Caco-2 (cell line): ENCODE data around the gene SIAH2. TPM values are rescaled to one million over a fixed set of nuclear protein-coding genes. Genes with fewer than 3 reads are reported as not detected.

Experiments
- BruUV-seq: library from RNA; stranded (reverse); fragments of 400-500 nt; replicated peaks from 2 replicates; lab custom pipeline; 2021; lab: Mats Ljungman, UMichigan
- CTCF ChIA-PET: fragments of 300-600 bp; sonication (Branson Sonifier 250); formaldehyde crosslinking; loops from one replicate; lab custom pipeline; 2022; ENCODE audit warnings: antibody characterized with exemption; lab: Charles Lee
- POLR2A ChIA-PET: fragments of 300-600 bp; sonication (Branson Sonifier 250); formaldehyde crosslinking; loops from one replicate; lab custom pipeline; 2022; ENCODE audit warnings: antibody characterized with exemption; lab: Charles Lee
- DNase-seq, 2 experiments: peaks; one replicate each; pipeline versions ENCODE4 v3.0.0 to v3.0.0-alpha.2; 2020 to 2022
- H3K27me3 ChIP-seq: replicated peaks from 2 replicates; pipeline ENCODE4 v1.6.0; 2011; ENCODE audit warnings: low read length; ENCODE audit not compliant: control insufficient read depth, insufficient read depth
- H3K36me3 ChIP-seq: 2 replicates; pipeline ENCODE4 v1.5.1; 2011; ENCODE audit warnings: low read length; ENCODE audit not compliant: control insufficient read depth, insufficient read depth
- H3K4me1 ChIP-seq: fragments of 250-450 bp; sonication (Bioruptor Pico); 2 replicates; pipeline ENCODE4 v1.5.1; 2020; ENCODE audit warnings: mild to moderate bottlenecking
- H3K4me3 ChIP-seq: 2 replicates; pipeline ENCODE4 v1.5.1; 2011; ENCODE audit warnings: low read depth, mild to moderate bottlenecking, control low read depth, low read length
- H3K9me3 ChIP-seq: fragments of 250-450 bp; sonication (Bioruptor Pico); 2 replicates; pipeline ENCODE4 v1.5.1; 2020; ENCODE audit warnings: mild to moderate bottlenecking, moderate library complexity
- H3K27ac Mint-ChIP-seq: one replicate; pipeline ENCODE4 v1.8.0; 2022; ENCODE audit warnings: mixed read lengths; ENCODE audit not compliant: unreplicated experiment
- H3K27me3 Mint-ChIP-seq: one replicate; pipeline ENCODE4 v1.8.0; 2022; ENCODE audit warnings: mixed read lengths; ENCODE audit not compliant: insufficient read depth, unreplicated experiment
- H3K36me3 Mint-ChIP-seq: one replicate; pipeline ENCODE4 v1.8.0; 2022; ENCODE audit warnings: mild to moderate bottlenecking, mixed read lengths; ENCODE audit not compliant: insufficient read depth, unreplicated experiment
- H3K4me1 Mint-ChIP-seq: one replicate; pipeline ENCODE4 v1.8.0; 2022; ENCODE audit warnings: low read depth, mixed read lengths; ENCODE audit not compliant: unreplicated experiment
- H3K4me3 Mint-ChIP-seq: one replicate; pipeline ENCODE4 v1.8.0; 2022; ENCODE audit warnings: mild to moderate bottlenecking, moderate library complexity, mixed read lengths; ENCODE audit not compliant: unreplicated experiment
- H3K9me3 Mint-ChIP-seq: one replicate; pipeline ENCODE4 v1.8.0; 2022; ENCODE audit warnings: mixed read lengths; ENCODE audit not compliant: unreplicated experiment
- CTCF ChIP-seq, 2 experiments: fragments of 200-600 bp in 1 of 2; IDR thresholded peaks; 1 replicate in 1 of 2; 2 replicates in 1 of 2; pipeline versions ENCODE4 v1.5.1 to v1.8.0; 2011 to 2022; ENCODE audit warnings: antibody characterized with exemption in 1 of 2, control low read depth in 1 of 2, inconsistent platforms in 1 of 2, low read depth in 1 of 2, low read length in 1 of 2, mild to moderate bottlenecking in 1 of 2, moderate library complexity in 1 of 2; ENCODE audit not compliant: insufficient read depth in 1 of 2, severe bottlenecking in 1 of 2, unreplicated experiment in 1 of 2
- intact Hi-C: fragments of 100-400 bp; cut with micrococcal nuclease; formaldehyde crosslinking; loops from one replicate; pipeline ENCODE4 v1.10.0; 2022; ENCODE audit not compliant: unreplicated experiment
- total RNA-seq: library from RNA; stranded (reverse); gene quantifications from 2 replicates; pipeline ENCODE4 v1.2.3, GENCODE V29; 2022

SIAH2 gene
- total RNA-seq, 1 experiment from 2014 or later: 25.6 TPM

GRCh38 chr3:150738688-150739087, 24.3 kb downstream of the SIAH2 start:
- no peaks in the 10 kb centered on the region for H3K27me3 Mint-ChIP-seq
- H3K27me3 ChIP-seq: no peaks in the 10 kb centered on the region
- H3K36me3 Mint-ChIP-seq: peaks cover 21% of the 10 kb centered on the region
- BruUV-seq: no TSS peak
- H3K9me3 Mint-ChIP-seq: no peaks in the 10 kb centered on the region
- ChIA-PET POLR2A (no interaction called here), CTCF (no interaction called here)
- no peak overlapping the region for H3K4me3 Mint-ChIP-seq
- no peak for TF ChIP-seq CTCF (IDR thresholded peaks at IDR 0.05; ENCODE audit: insufficient read depth in 1 of 2, low read depth in 1 of 2, low read length in 1 of 2, severe bottlenecking in 1 of 2, unreplicated experiment in 1 of 2)
- no peak overlapping the region for H3K27ac Mint-ChIP-seq
- H3K4me1 Mint-ChIP-seq: peaks cover 28% of the 10 kb centered on the region
- no peak overlapping the region for H3K4me3 ChIP-seq
- no peak for DNase-seq
- peaks cover 41% of the 10 kb centered on the region for H3K4me1 ChIP-seq
- H3K36me3 ChIP-seq: no peaks in the 10 kb centered on the region
- intact Hi-C loops: no loop called here
- H3K9me3 ChIP-seq: no peaks in the 10 kb centered on the region

- Mint-ChIP-seq H3K27ac (peak overlapping the region; percentile 56), H3K27me3 (no peaks in the 10 kb centered on the region), H3K4me3 (no peak overlapping the region), H3K36me3 (peaks cover 21% of the 10 kb centered on the region), H3K9me3 (no peaks in the 10 kb centered on the region), H3K4me1 (peaks cover 33% of the 10 kb centered on the region)
- ChIA-PET CTCF (no interaction called here), POLR2A (no interaction called here)
- BruUV-seq: no TSS peak
- no peak for DNase-seq
- Histone ChIP-seq H3K4me3 (no peak overlapping the region), H3K27me3 (no peaks in the 10 kb centered on the region), H3K4me1 (peaks cover 41% of the 10 kb centered on the region), H3K36me3 (no peaks in the 10 kb centered on the region), H3K9me3 (no peaks in the 10 kb centered on the region)
- intact Hi-C loops: loop anchor here (1.0 kb wide), 2 partner anchors 13 to 25 kb away; partner anchors contain the start of gene SIAH2
- no peak for TF ChIP-seq CTCF (IDR thresholded peaks at IDR 0.05; ENCODE audit: insufficient read depth in 1 of 2, low read depth in 1 of 2, low read length in 1 of 2, severe bottlenecking in 1 of 2, unreplicated experiment in 1 of 2)
Measured at GRCh38 chr3:150737874-150738679, 24.9 kb downstream of the SIAH2 start.

- CTCF ChIA-PET: no interaction called here
- Mint-ChIP-seq H3K27me3 (no peaks in the 10 kb centered on the region), H3K4me1 (peaks cover 33% of the 10 kb centered on the region), H3K4me3 (no peak overlapping the region), H3K27ac (peak overlapping the region; percentile 56), H3K9me3 (no peaks in the 10 kb centered on the region), H3K36me3 (peaks cover 15% of the 10 kb centered on the region)
- TF ChIP-seq CTCF (IDR thresholded peaks at IDR 0.05; ENCODE audit: insufficient read depth in 1 of 2, low read depth in 1 of 2, low read length in 1 of 2, severe bottlenecking in 1 of 2, unreplicated experiment in 1 of 2): no peak
- no TSS peak for BruUV-seq
- Histone ChIP-seq H3K36me3 (no peaks in the 10 kb centered on the region), H3K9me3 (no peaks in the 10 kb centered on the region), H3K27me3 (no peaks in the 10 kb centered on the region), H3K4me1 (peaks cover 41% of the 10 kb centered on the region), H3K4me3 (no peak overlapping the region)
- DNase-seq: peak; percentile 77 to 82
- POLR2A ChIA-PET: no interaction called here
- intact Hi-C loops: loop anchor here (1.0 kb wide), 2 partner anchors 12 to 26 kb away; partner anchors contain the start of gene SIAH2
Measured at GRCh38 chr3:150736903-150737832, 25.8 kb downstream of the SIAH2 start.
